ENCODE results near the gene MDH2.
"Not testable (repeated sequence)": the region's sequence is repeated elsewhere in the genome, so short reads cannot be mapped to it uniquely, and the experiment has no call there.

The MDH2 gene

GRCh38 chr7:76047811-76048667 is at the start of gene MDH2, which contains the start of gene STYXL1:
MDH2 (plus strand) TSS chr7:76048106; CDS start chr7:76048161, 55 bp downstream.
STYXL1 (minus strand) TSS chr7:76048000; CDS start chr7:76030523, 17,477 bp downstream.
- peak; percentile 70 to 76 for DNase-seq (ENCODE audit: low read depth in 2 of 2)

GRCh38 chr7:76000566-76000965 is 47.3 kb upstream of the MDH2 start:
- no peak for DNase-seq (ENCODE audit: low read depth in 2 of 2)

- no peak for DNase-seq (ENCODE audit: low read depth in 2 of 2)
Observed at GRCh38 chr7:76002139-76002538, 45.8 kb upstream of the MDH2 start.

- no peak for DNase-seq (ENCODE audit: low read depth in 2 of 2)
Observed at GRCh38 chr7:76002822-76003221, 45.1 kb upstream of the MDH2 start.

GRCh38 chr7:76003351-76003750 is 44.6 kb upstream of the MDH2 start:
- DNase-seq (ENCODE audit: low read depth in 2 of 2): no peak

- not testable (repeated sequence) for DNase-seq (ENCODE audit: low read depth in 2 of 2)
Observed at GRCh38 chr7:76005004-76005403, 42.9 kb upstream of the MDH2 start.

- DNase-seq (ENCODE audit: low read depth in 2 of 2): no peak
Observed at GRCh38 chr7:76008156-76008687, 39.7 kb upstream of the MDH2 start.

GRCh38 chr7:76009672-76010600 is 38.0 kb upstream of the MDH2 start:
- no peak for DNase-seq (ENCODE audit: low read depth in 2 of 2)

GRCh38 chr7:76011442-76011861 is 36.5 kb upstream of the MDH2 start:
- DNase-seq (ENCODE audit: low read depth in 2 of 2): peak; percentile 34 to 39

- DNase-seq (ENCODE audit: low read depth in 2 of 2): no peak
Observed at GRCh38 chr7:76016191-76016947, 31.5 kb upstream of the MDH2 start.

GRCh38 chr7:76018520-76018919 is 29.4 kb upstream of the MDH2 start:
- not testable (repeated sequence) for DNase-seq (ENCODE audit: low read depth in 2 of 2)

- peak; percentile 1 to 7 for DNase-seq (ENCODE audit: low read depth in 2 of 2)
Observed at GRCh38 chr7:76020031-76020714, 27.7 kb upstream of the MDH2 start.

GRCh38 chr7:76022026-76022780 is 25.7 kb upstream of the MDH2 start:
- DNase-seq (ENCODE audit: low read depth in 2 of 2): no peak

- no peak for DNase-seq (ENCODE audit: low read depth in 2 of 2)
Observed at GRCh38 chr7:76023002-76023401, 24.9 kb upstream of the MDH2 start.

GRCh38 chr7:76029682-76030081 is 18.2 kb upstream of the MDH2 start:
- not testable (repeated sequence) for DNase-seq (ENCODE audit: low read depth in 2 of 2)

- no peak for DNase-seq (ENCODE audit: low read depth in 2 of 2)
Observed at GRCh38 chr7:76031964-76032363, 15.9 kb upstream of the MDH2 start.

- no peak for DNase-seq (ENCODE audit: low read depth in 2 of 2)
Observed at GRCh38 chr7:76037310-76037709, 10.6 kb upstream of the MDH2 start.

- DNase-seq (ENCODE audit: low read depth in 2 of 2): no peak
Observed at GRCh38 chr7:76040126-76040525, 7.8 kb upstream of the MDH2 start.

GRCh38 chr7:76044375-76044865 is 3.5 kb upstream of the MDH2 start:
- no peak for DNase-seq (ENCODE audit: low read depth in 2 of 2)

- no peak for DNase-seq (ENCODE audit: low read depth in 2 of 2)
Observed at GRCh38 chr7:76047305-76047810, 548 bp upstream of the MDH2 start.
